HFF-Myc (cell line): ENCODE results near the gene GPR155.
"Not testable (repeated sequence)": the region's sequence is repeated elsewhere in the genome, so short reads cannot be mapped to it uniquely, and the experiment has no call there.

Experiments used
- DNase-seq: peaks from one replicate; pipeline ENCODE4 v3.0.0-alpha.2; 2011; ENCODE audit warnings: low read depth; ENCODE audit errors: extremely low read depth
- H3K4me3 ChIP-seq: replicated peaks from 2 replicates; pipeline ENCODE4 v1.5.1; 2011; ENCODE audit warnings: low read depth, mild to moderate bottlenecking, control low read depth, low read length
- CTCF ChIP-seq: IDR thresholded peaks from 2 replicates; pipeline ENCODE4 v1.5.1; 2012; ENCODE audit warnings: mild to moderate bottlenecking, low read depth, low read length, control low read depth; ENCODE audit errors: missing control alignments

GPR155 gene

GRCh38 chr2:174492963-174493431, 6.2 kb upstream of the GPR155 start:
- DNase-seq, result no peak
- no peak for TF ChIP-seq CTCF
- no peak overlapping the region for H3K4me3 ChIP-seq

- no peak for TF ChIP-seq CTCF
- no peak overlapping the region for H3K4me3 ChIP-seq
- no peak for DNase-seq
These were observed 5.1 kb upstream of the GPR155 start for GRCh38 chr2:174491947-174492346.

- H3K4me3 ChIP-seq, result no peak overlapping the region
- DNase-seq, result no peak
- no peak for TF ChIP-seq CTCF
These were observed 3.2 kb upstream of the GPR155 start for GRCh38 chr2:174490051-174490450.

DNA sequence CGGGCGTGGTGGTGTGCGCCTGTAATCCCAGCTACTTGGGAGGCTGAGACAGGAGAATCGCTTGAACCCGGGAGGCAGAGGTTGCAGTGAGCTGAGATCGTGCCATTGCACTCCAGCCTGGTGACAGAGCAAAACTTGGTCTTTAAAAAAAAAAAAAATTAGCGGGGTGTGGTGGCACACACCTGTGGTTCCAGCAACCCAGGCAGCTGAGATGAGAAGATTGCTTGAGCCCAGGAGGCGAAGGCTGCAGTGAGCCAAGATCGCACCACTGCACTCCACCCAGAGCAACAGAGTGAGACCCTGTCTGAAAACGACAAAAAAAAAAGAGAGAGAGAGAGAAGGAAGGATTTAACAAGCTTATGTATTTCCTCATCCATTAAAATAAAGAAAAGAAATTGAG, 2.7 kb upstream of the GPR155 start:
- H3K4me3 ChIP-seq, DNase-seq: not testable (repeated sequence)

- DNase-seq, result no peak
- peak overlapping the region; percentile 47 for H3K4me3 ChIP-seq
- no peak for TF ChIP-seq CTCF
These were observed 962 bp upstream of the GPR155 start for GRCh38 chr2:174487820-174488162.

GRCh38 chr2:174487108-174487819, 435 bp upstream of the GPR155 start:
- TF ChIP-seq CTCF, result no peak
- H3K4me3 ChIP-seq, result peak overlapping the region; percentile 69
- peak; percentile 89 for DNase-seq

DNA sequence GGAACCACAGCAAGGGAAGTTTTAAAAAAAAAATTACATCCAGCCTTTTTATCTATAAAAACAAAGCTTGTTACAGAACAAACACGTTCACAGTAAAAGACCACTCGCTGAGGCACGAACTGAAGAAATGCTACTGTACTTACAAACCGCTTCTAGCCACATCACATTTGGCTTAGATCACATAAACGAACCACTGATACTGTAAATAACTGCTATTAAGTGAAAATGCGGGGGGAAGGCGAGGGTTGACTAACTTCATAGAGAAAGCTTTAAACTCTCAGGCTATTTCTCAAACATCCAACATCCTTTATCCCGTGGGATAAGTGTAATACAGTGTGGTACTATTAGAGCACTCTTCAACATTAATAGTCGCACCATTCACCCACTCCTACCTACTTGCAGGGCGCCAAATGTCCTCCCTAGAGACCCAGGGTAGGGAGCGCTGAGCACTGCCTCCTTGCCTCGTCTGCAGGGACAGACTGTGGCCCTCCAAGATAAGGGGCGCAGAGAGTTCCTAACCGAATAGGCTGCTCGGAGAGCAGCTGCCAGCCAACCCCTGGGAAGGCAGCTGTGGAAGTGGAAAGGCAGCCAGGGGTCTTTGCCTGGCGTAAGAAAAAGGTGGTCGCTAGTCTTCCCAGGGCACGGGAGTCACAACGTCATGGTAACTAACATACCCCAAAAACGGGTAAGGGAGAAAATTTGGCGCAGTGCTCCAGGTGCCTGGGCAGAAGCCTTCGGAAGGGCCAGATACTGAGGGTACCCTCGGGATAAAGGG, 854 bp downstream of the GPR155 start:
- no peak for DNase-seq
- H3K4me3 ChIP-seq, result peak overlapping the region; percentile 69
- TF ChIP-seq CTCF, result no peak

DNA sequence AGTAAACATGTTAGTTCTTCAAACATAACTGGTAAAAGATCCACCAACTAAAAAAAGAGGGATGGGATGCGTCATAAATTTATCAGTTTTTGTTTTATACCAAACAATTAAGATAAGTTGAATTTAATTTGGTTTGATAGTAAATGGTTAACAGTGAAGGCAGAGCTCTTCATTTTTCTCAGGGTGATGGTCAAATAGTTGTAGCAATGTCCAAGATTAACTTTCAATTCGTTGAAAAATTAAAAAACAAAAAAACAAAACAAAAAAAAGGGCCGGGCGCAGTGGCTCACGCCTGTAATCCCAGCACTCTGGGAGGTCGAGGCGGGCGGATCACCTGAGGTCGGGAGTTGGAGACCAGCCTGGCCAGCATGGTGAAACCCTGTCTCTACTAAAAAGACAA, 1.8 kb downstream of the GPR155 start:
- H3K4me3 ChIP-seq, DNase-seq: not testable (repeated sequence)
